ENCODE data around the gene ACIN1. TPM values are rescaled to one million over a fixed set of nuclear protein-coding genes. Genes with fewer than 3 reads are reported as not detected.

The ACIN1 gene
- total RNA-seq, 6 experiments from 2014 or later = 128 to 150 (median 142) TPM

- no peak within 1 kb of the TSS for H3K4me3 Mint-ChIP-seq
- no peaks in the 10 kb centered on the region for H3K27me3 Mint-ChIP-seq (ENCODE audit: insufficient read depth)
- DNase-seq = peak; percentile 100
- no peaks in the 10 kb centered on the region for H3K9me3 Mint-ChIP-seq
- no peak within 1 kb of the TSS for H3K27ac Mint-ChIP-seq
- no peak for TF ChIP-seq CTCF (IDR thresholded peaks at IDR 0.05)
- H3K4me1 Mint-ChIP-seq (ENCODE audit: low read depth) = peaks cover 36% of the 10 kb centered on the region
- H3K36me3 Mint-ChIP-seq (ENCODE audit: low read depth) = peaks cover 18% of the 10 kb centered on the region
These were observed 516 bp upstream of the ACIN1 start, which contains the start of gene C14orf119 for GRCh38 chr14:23095196-23096108. TSS of gene C14orf119 (plus strand) at chr14:23095505. CDS start at chr14:23097659, 2,154 bp downstream.

- Mint-ChIP-seq H3K9me3 (no peaks in the 10 kb centered on the region), H3K36me3 (ENCODE audit: low read depth) (peaks cover 26% of the 10 kb centered on the region), H3K27me3 (ENCODE audit: insufficient read depth) (no peaks in the 10 kb centered on the region), H3K27ac (no peak overlapping the region), H3K4me1 (ENCODE audit: low read depth) (peaks cover 40% of the 10 kb centered on the region), H3K4me3 (no peak overlapping the region)
- TF ChIP-seq CTCF (IDR thresholded peaks at IDR 0.05) = peak; percentile 43
- DNase-seq = no peak
These were observed 808 bp downstream of the ACIN1 start for GRCh38 chr14:23093991-23094665.

DNA sequence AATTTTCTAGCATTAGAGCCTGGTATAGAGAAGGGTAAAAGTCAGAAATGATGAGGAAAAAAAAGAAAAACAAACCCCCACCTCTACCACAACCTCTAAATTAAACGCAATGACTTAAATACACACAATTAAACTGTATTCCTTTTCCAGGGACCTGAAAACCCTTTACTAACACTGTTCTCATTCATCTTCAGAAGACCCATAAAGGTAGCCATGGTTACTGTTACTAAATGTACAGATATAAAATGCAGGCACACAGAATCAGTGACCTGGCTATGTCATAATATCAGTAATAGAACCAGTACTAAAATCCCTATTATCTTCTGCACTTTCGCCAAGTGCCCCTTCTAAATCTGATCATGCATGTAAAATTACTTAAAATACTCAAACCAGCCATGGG lies 1.4 kb downstream of the ACIN1 start:
- DNase-seq = no peak
- Mint-ChIP-seq H3K27ac (peak overlapping the region; percentile 58), H3K36me3 (ENCODE audit: low read depth) (peaks cover 24% of the 10 kb centered on the region), H3K9me3 (no peaks in the 10 kb centered on the region), H3K4me1 (ENCODE audit: low read depth) (peaks cover 40% of the 10 kb centered on the region), H3K4me3 (no peak overlapping the region), H3K27me3 (ENCODE audit: insufficient read depth) (no peaks in the 10 kb centered on the region)
- no peak for TF ChIP-seq CTCF (IDR thresholded peaks at IDR 0.05)

- TF ChIP-seq CTCF (IDR thresholded peaks at IDR 0.05) = no peak
- Mint-ChIP-seq H3K4me3 (no peak overlapping the region), H3K27me3 (ENCODE audit: insufficient read depth) (no peaks in the 10 kb centered on the region), H3K9me3 (no peaks in the 10 kb centered on the region), H3K36me3 (ENCODE audit: low read depth) (peaks cover 24% of the 10 kb centered on the region), H3K4me1 (ENCODE audit: low read depth) (peaks cover 40% of the 10 kb centered on the region), H3K27ac (peak overlapping the region; percentile 58)
- no peak for DNase-seq
These were observed 1.8 kb downstream of the ACIN1 start for GRCh38 chr14:23093104-23093503.

DNA sequence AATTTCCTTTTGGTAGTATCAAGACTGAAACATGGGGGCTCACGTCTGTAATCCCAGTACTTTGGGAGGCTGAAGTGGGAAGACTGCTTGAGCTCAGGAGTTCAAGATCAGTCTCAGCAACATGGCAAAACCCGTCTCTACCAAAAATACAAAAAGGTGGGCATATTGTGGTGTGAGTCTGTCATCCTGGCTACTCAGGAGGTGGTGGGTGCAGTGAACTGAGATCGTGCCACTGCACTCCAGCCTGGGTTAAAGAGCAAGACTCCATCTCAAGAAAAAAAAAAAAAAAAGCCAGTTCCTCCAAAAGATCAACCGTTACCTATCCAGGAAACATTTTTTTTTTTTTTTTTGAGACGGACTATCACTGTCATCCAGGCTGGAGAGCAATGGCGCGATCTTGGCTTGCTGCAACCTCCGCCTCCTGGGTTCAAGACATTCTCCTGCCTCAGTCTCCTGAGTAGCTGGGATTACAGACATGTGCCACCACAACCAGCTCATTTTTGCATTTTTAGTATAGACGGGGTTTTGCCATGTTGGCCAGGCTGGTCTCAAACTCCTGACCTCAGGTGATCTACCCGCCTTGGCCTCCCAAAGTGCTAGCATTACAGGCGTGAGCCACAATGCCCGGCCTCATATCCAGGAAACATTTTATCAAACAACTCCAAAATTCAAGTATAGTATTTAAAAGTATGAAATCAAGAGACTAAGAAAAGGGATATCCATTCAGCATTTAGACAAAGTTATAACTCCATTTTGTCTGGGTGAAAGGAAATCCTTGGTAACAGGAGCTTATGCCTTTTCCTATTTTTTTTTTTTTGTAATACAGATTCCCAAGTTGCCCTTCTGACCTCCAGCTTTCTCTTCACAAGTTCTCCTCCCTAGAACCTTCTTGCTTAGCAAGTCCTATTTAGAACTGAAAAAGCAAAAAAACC lies 3.4 kb downstream of the ACIN1 start:
- H3K27me3 Mint-ChIP-seq (ENCODE audit: insufficient read depth) = no peaks in the 10 kb centered on the region
- H3K4me1 Mint-ChIP-seq (ENCODE audit: low read depth) = peaks cover 39% of the 10 kb centered on the region
- TF ChIP-seq CTCF (IDR thresholded peaks at IDR 0.05) = no peak
- H3K36me3 Mint-ChIP-seq (ENCODE audit: low read depth) = peaks cover 36% of the 10 kb centered on the region
- DNase-seq = no peak
- 0 out of 2 replicates have a peak overlapping the region, but pooled peaks have one; percentile 49 for H3K4me3 Mint-ChIP-seq
- no peaks in the 10 kb centered on the region for H3K9me3 Mint-ChIP-seq
- H3K27ac Mint-ChIP-seq = peak overlapping the region; percentile 19; the same call in 1 of the 2 replicates
